ENCODE measurements around the gene LRRIQ1.

The LRRIQ1 gene

GRCh38 chr12:85016413-85016812, 19.7 kb upstream of the LRRIQ1 start:
- Mint-ChIP-seq H3K27me3 (ENCODE audit: low read depth) (no peaks in the 10 kb centered on the region), H3K36me3 (ENCODE audit: low read depth) (no peaks in the 10 kb centered on the region), H3K27ac (no peak overlapping the region), H3K4me1 (ENCODE audit: low read depth) (no peaks in the 10 kb centered on the region), H3K9me3 (no peaks in the 10 kb centered on the region), H3K4me3 (no peak overlapping the region)
- no peak for DNase-seq (ENCODE audit: low spot score)

GRCh38 chr12:85017133-85017532, 19.0 kb upstream of the LRRIQ1 start:
- H3K9me3 Mint-ChIP-seq = no peaks in the 10 kb centered on the region
- H3K36me3 Mint-ChIP-seq (ENCODE audit: low read depth) = no peaks in the 10 kb centered on the region

GRCh38 chr12:85017618-85018017, 18.5 kb upstream of the LRRIQ1 start:
- no peaks in the 10 kb centered on the region for H3K9me3 Mint-ChIP-seq
- H3K27ac Mint-ChIP-seq = no peak overlapping the region
- H3K4me1 Mint-ChIP-seq (ENCODE audit: low read depth) = no peaks in the 10 kb centered on the region
- H3K4me3 Mint-ChIP-seq = no peak overlapping the region
- no peak for DNase-seq (ENCODE audit: low spot score)
- no peaks in the 10 kb centered on the region for H3K36me3 Mint-ChIP-seq (ENCODE audit: low read depth)
- no peaks in the 10 kb centered on the region for H3K27me3 Mint-ChIP-seq (ENCODE audit: low read depth)

More at GRCh38 chr12:85017133-85017532, 19.0 kb upstream of the LRRIQ1 start:
- H3K27me3 Mint-ChIP-seq (ENCODE audit: low read depth) = no peaks in the 10 kb centered on the region
- no peak overlapping the region for H3K27ac Mint-ChIP-seq
- DNase-seq (ENCODE audit: low spot score) = no peak
- H3K4me1 Mint-ChIP-seq (ENCODE audit: low read depth) = no peaks in the 10 kb centered on the region
- H3K4me3 Mint-ChIP-seq = no peak overlapping the region

GRCh38 chr12:85018098-85018497, 18.1 kb upstream of the LRRIQ1 start:
- H3K36me3 Mint-ChIP-seq (ENCODE audit: low read depth) = no peaks in the 10 kb centered on the region
- H3K27ac Mint-ChIP-seq = no peak overlapping the region
- H3K9me3 Mint-ChIP-seq = no peaks in the 10 kb centered on the region
- H3K27me3 Mint-ChIP-seq (ENCODE audit: low read depth) = no peaks in the 10 kb centered on the region
- no peaks in the 10 kb centered on the region for H3K4me1 Mint-ChIP-seq (ENCODE audit: low read depth)
- no peak for DNase-seq (ENCODE audit: low spot score)
- H3K4me3 Mint-ChIP-seq = no peak overlapping the region

GRCh38 chr12:85029456-85029855, 6.7 kb upstream of the LRRIQ1 start:
- Mint-ChIP-seq H3K27me3 (ENCODE audit: low read depth) (no peaks in the 10 kb centered on the region), H3K4me1 (ENCODE audit: low read depth) (no peaks in the 10 kb centered on the region), H3K27ac (no peak overlapping the region), H3K36me3 (ENCODE audit: low read depth) (no peaks in the 10 kb centered on the region), H3K9me3 (no peaks in the 10 kb centered on the region), H3K4me3 (no peak overlapping the region)
- DNase-seq (ENCODE audit: low spot score) = no peak

GRCh38 chr12:85036733-85037132, 582 bp downstream of the LRRIQ1 start:
- H3K27me3 Mint-ChIP-seq (ENCODE audit: low read depth) = no peaks in the 10 kb centered on the region
- no peaks in the 10 kb centered on the region for H3K9me3 Mint-ChIP-seq
- peak overlapping the region; percentile 82 for H3K4me3 Mint-ChIP-seq
- H3K36me3 Mint-ChIP-seq (ENCODE audit: low read depth) = no peaks in the 10 kb centered on the region
- no peak for DNase-seq (ENCODE audit: low spot score)
- H3K4me1 Mint-ChIP-seq (ENCODE audit: low read depth) = peaks cover 4% of the 10 kb centered on the region
- no peak overlapping the region for H3K27ac Mint-ChIP-seq

GRCh38 chr12:85041395-85041794, 5.2 kb downstream of the LRRIQ1 start:
- Mint-ChIP-seq H3K27me3 (ENCODE audit: low read depth) (no peaks in the 10 kb centered on the region), H3K9me3 (no peaks in the 10 kb centered on the region), H3K4me1 (ENCODE audit: low read depth) (no peaks in the 10 kb centered on the region), H3K4me3 (no peak overlapping the region), H3K27ac (no peak overlapping the region), H3K36me3 (ENCODE audit: low read depth) (no peaks in the 10 kb centered on the region)
- no peak for DNase-seq (ENCODE audit: low spot score)

GRCh38 chr12:85043829-85044228, 7.7 kb downstream of the LRRIQ1 start:
- H3K27ac Mint-ChIP-seq = no peak overlapping the region
- H3K4me1 Mint-ChIP-seq (ENCODE audit: low read depth) = no peaks in the 10 kb centered on the region
- H3K9me3 Mint-ChIP-seq = no peaks in the 10 kb centered on the region
- H3K36me3 Mint-ChIP-seq (ENCODE audit: low read depth) = no peaks in the 10 kb centered on the region
- H3K27me3 Mint-ChIP-seq (ENCODE audit: low read depth) = no peaks in the 10 kb centered on the region
- H3K4me3 Mint-ChIP-seq = no peak overlapping the region
- no peak for DNase-seq (ENCODE audit: low spot score)

- Mint-ChIP-seq H3K36me3 (ENCODE audit: low read depth) (no peaks in the 10 kb centered on the region), H3K27ac (no peak overlapping the region), H3K27me3 (ENCODE audit: low read depth) (no peaks in the 10 kb centered on the region)
These were observed 21.3 kb downstream of the LRRIQ1 start for GRCh38 chr12:85057370-85057963.

GRCh38 chr12:85058339-85058738, 22.2 kb downstream of the LRRIQ1 start:
- no peaks in the 10 kb centered on the region for H3K9me3 Mint-ChIP-seq
- no peaks in the 10 kb centered on the region for H3K36me3 Mint-ChIP-seq (ENCODE audit: low read depth)
- no peaks in the 10 kb centered on the region for H3K4me1 Mint-ChIP-seq (ENCODE audit: low read depth)
- no peak for DNase-seq (ENCODE audit: low spot score)
- H3K27me3 Mint-ChIP-seq (ENCODE audit: low read depth) = no peaks in the 10 kb centered on the region
- H3K27ac Mint-ChIP-seq = no peak overlapping the region
- no peak overlapping the region for H3K4me3 Mint-ChIP-seq

More at GRCh38 chr12:85057370-85057963, 21.3 kb downstream of the LRRIQ1 start:
- DNase-seq (ENCODE audit: low spot score) = no peak
- H3K9me3 Mint-ChIP-seq = no peaks in the 10 kb centered on the region
- no peak overlapping the region for H3K4me3 Mint-ChIP-seq
- no peaks in the 10 kb centered on the region for H3K4me1 Mint-ChIP-seq (ENCODE audit: low read depth)

- Mint-ChIP-seq H3K4me1 (ENCODE audit: low read depth) (no peaks in the 10 kb centered on the region), H3K9me3 (no peaks in the 10 kb centered on the region), H3K36me3 (ENCODE audit: low read depth) (no peaks in the 10 kb centered on the region), H3K4me3 (no peak overlapping the region), H3K27me3 (ENCODE audit: low read depth) (no peaks in the 10 kb centered on the region), H3K27ac (no peak overlapping the region)
- DNase-seq (ENCODE audit: low spot score) = no peak
These were observed 23.4 kb downstream of the LRRIQ1 start for GRCh38 chr12:85059594-85059993.

- DNase-seq (ENCODE audit: low spot score) = no peak
- H3K9me3 Mint-ChIP-seq = no peaks in the 10 kb centered on the region
- no peaks in the 10 kb centered on the region for H3K27me3 Mint-ChIP-seq (ENCODE audit: low read depth)
- H3K4me1 Mint-ChIP-seq (ENCODE audit: low read depth) = no peaks in the 10 kb centered on the region
- H3K27ac Mint-ChIP-seq = no peak overlapping the region
- H3K4me3 Mint-ChIP-seq = no peak overlapping the region
- H3K36me3 Mint-ChIP-seq (ENCODE audit: low read depth) = no peaks in the 10 kb centered on the region
These were observed 24.8 kb downstream of the LRRIQ1 start for GRCh38 chr12:85060916-85061315.

- Mint-ChIP-seq H3K4me3 (no peak overlapping the region), H3K27ac (no peak overlapping the region), H3K27me3 (ENCODE audit: low read depth) (no peaks in the 10 kb centered on the region), H3K4me1 (ENCODE audit: low read depth) (no peaks in the 10 kb centered on the region), H3K9me3 (no peaks in the 10 kb centered on the region), H3K36me3 (ENCODE audit: low read depth) (no peaks in the 10 kb centered on the region)
- DNase-seq (ENCODE audit: low spot score) = no peak
These were observed 29.8 kb downstream of the LRRIQ1 start for GRCh38 chr12:85065837-85066482.

GRCh38 chr12:85072826-85073225, 36.7 kb downstream of the LRRIQ1 start:
- no peak overlapping the region for H3K4me3 Mint-ChIP-seq
- no peak overlapping the region for H3K27ac Mint-ChIP-seq
- no peaks in the 10 kb centered on the region for H3K4me1 Mint-ChIP-seq (ENCODE audit: low read depth)
- H3K27me3 Mint-ChIP-seq (ENCODE audit: low read depth) = no peaks in the 10 kb centered on the region
- no peaks in the 10 kb centered on the region for H3K9me3 Mint-ChIP-seq
- no peaks in the 10 kb centered on the region for H3K36me3 Mint-ChIP-seq (ENCODE audit: low read depth)
- DNase-seq (ENCODE audit: low spot score) = no peak
